ENCODE results near the gene GPR84. TPM values are rescaled to one million over a fixed set of nuclear protein-coding genes. Genes with fewer than 3 reads are reported as not detected.
A peak's percentile ranks its signal among the peaks of the same experiment; 100 is the strongest.

Gene GPR84
- total and polyA plus RNA-seq, 2 of the 13 experiments (the other 11 are each of a cell fraction or from before 2014, with no cell fraction given): not detected

DNA sequence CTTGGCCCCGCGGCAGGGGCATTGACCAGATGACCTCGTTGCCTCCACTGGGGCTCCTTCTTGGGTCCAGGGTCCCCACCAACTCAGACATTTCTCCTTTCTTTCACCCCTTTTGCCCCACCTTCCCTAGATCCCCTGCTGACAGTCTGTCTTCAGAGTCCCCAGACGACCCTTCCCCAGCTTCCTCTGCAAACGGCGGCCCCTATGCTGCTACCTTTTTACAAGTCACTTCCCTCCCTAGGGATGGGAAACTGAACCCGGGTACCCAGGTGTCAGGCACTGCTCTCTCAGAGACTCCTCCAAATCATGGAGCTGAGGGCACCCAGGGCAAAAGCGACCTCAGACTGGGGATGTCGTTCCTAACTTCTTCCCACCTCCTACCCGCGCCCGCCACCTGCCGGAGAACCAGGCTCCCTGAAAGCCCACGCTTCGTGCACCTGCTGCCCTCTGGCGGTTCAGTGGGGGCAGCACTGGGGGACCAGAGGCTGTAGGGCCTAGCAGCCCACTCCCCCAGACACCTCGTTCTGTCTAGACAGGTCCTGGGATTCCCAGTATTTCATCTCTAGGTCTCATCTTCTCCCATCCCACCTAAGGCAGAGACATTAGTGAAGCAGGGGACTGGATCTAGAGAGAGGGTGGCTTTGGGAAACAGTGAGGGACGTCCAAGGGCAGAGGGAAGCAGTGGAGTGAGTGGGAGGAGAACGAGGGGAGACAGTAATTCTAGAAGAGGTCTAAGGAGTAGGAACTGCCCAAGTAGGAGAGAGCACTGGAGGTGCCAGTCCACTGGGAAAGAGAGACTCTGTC, 15.3 kb upstream of the GPR84 start (continued):
- TF ChIP-seq, protein P1, sequence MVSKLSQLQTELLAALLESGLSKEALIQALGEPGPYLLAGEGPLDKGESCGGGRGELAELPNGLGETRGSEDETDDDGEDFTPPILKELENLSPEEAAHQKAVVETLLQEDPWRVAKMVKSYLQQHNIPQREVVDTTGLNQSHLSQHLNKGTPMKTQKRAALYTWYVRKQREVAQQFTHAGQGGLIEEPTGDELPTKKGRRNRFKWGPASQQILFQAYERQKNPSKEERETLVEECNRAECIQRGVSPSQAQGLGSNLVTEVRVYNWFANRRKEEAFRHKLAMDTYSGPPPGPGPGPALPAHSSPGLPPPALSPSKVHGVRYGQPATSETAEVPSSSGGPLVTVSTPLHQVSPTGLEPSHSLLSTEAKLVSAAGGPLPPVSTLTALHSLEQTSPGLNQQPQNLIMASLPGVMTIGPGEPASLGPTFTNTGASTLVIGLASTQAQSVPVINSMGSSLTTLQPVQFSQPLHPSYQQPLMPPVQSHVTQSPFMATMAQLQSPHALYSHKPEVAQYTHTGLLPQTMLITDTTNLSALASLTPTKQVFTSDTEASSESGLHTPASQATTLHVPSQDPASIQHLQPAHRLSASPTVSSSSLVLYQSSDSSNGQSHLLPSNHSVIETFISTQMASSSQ (IDR thresholded peaks at IDR 0.05; ENCODE audit: low read depth): no peak
- TF ChIP-seq, protein P1 (CRISPR knock-in tag; IDR thresholded peaks at IDR 0.05; ENCODE audit: borderline replicate concordance): no peak
- TF ChIP-seq TMF1 (CRISPR knock-in tag; IDR thresholded peaks at IDR 0.05; ENCODE audit: low read depth) (no peak), PHF21A (CRISPR knock-in tag; IDR thresholded peaks at IDR 0.05) (no peak), NCOA1 (CRISPR knock-in tag; IDR thresholded peaks at IDR 0.05) (no peak), HNRNPH1 (optimal IDR thresholded peaks at IDR 0.05; ENCODE audit: low read depth, low read length) (no peak), BCLAF1 (IDR thresholded peaks at IDR 0.05) (no peak), POLR2G (IDR thresholded peaks at IDR 0.05; ENCODE audit: low read depth, low read length) (no peak), ZNF383 (CRISPR knock-in tag; IDR thresholded peaks at IDR 0.05; ENCODE audit: borderline replicate concordance) (no peak), PRMT3 (CRISPR knock-in tag; IDR thresholded peaks at IDR 0.05; ENCODE audit: borderline replicate concordance, low read depth) (no peak), ZNF574 (CRISPR knock-in tag; IDR thresholded peaks at IDR 0.05) (peak; percentile 60), ERF (CRISPR knock-in tag; IDR thresholded peaks at IDR 0.05) (0 out of 2 replicates have a peak, but pooled peaks have one; percentile 46), ZNF276 (CRISPR knock-in tag; IDR thresholded peaks at IDR 0.05; ENCODE audit: low read depth) (no peak)
- TF ChIP-seq, protein P2, sequence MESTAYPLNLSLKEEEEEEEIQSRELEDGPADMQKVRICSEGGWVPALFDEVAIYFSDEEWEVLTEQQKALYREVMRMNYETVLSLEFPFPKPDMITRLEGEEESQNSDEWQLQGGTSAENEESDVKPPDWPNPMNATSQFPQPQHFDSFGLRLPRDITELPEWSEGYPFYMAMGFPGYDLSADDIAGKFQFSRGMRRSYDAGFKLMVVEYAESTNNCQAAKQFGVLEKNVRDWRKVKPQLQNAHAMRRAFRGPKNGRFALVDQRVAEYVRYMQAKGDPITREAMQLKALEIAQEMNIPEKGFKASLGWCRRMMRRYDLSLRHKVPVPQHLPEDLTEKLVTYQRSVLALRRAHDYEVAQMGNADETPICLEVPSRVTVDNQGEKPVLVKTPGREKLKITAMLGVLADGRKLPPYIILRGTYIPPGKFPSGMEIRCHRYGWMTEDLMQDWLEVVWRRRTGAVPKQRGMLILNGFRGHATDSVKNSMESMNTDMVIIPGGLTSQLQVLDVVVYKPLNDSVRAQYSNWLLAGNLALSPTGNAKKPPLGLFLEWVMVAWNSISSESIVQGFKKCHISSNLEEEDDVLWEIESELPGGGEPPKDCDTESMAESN (CRISPR knock-in tag; conservative IDR thresholded peaks at IDR 0.05): 0 out of 2 replicates have a peak, but pooled peaks have one; percentile 35
